Nephron progenitor cell (in vitro differentiated cells): ENCODE results near the gene GPC5.

Experiments
- DNase-seq: peaks from one replicate; pipeline ENCODE4 v3.0.0; 2021
- H3K27ac Mint-ChIP-seq: 2 replicates; pipeline ENCODE4 v1.8.0; 2021; ENCODE audit warnings: mild to moderate bottlenecking, moderate library complexity, mixed read lengths
- H3K27me3 Mint-ChIP-seq: 2 replicates; pipeline ENCODE4 v1.8.0; 2021; ENCODE audit warnings: mild to moderate bottlenecking, low read depth, mixed read lengths; ENCODE audit not compliant: poor library complexity
- H3K36me3 Mint-ChIP-seq: 2 replicates; pipeline ENCODE4 v1.8.0; 2021; ENCODE audit warnings: low read depth, mixed read lengths
- H3K4me1 Mint-ChIP-seq: 2 replicates; pipeline ENCODE4 v1.8.0; 2021; ENCODE audit warnings: mixed read lengths
- H3K4me3 Mint-ChIP-seq: 2 replicates; pipeline ENCODE4 v1.8.0; 2021; ENCODE audit warnings: mild to moderate bottlenecking, moderate library complexity, mixed read lengths
- H3K9me3 Mint-ChIP-seq: 2 replicates; pipeline ENCODE4 v1.8.0; 2021; ENCODE audit warnings: mild to moderate bottlenecking, moderate library complexity, mixed read lengths
- TF ChIP-seq, protein P1 (sequence below): fragments of 200-600 bp; sonication (generic); IDR thresholded peaks from 2 replicates; pipeline ENCODE4 v1.5.0; 2021; ENCODE audit warnings: antibody characterized with exemption

Gene GPC5

DNA sequence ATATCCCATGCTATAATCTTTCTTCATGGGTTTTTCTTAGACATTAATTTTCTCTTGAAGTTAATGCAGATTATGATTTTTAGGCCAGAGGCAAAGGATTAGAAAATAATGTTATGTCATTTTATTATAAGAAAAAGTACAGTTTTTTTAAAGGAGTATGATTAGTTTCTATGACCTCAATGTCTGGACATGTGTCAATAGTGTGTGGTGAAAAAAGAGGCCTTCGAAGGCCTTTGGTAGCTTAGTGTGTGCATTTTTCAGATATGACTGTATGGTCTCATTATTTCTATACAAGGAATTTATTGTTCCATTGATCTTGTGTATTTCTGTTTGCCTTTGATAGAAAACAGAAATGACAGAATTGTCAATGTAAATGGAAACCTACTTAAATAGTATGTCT lies 195.6 kb downstream of the GPC5 start:
- TF ChIP-seq, protein P1, sequence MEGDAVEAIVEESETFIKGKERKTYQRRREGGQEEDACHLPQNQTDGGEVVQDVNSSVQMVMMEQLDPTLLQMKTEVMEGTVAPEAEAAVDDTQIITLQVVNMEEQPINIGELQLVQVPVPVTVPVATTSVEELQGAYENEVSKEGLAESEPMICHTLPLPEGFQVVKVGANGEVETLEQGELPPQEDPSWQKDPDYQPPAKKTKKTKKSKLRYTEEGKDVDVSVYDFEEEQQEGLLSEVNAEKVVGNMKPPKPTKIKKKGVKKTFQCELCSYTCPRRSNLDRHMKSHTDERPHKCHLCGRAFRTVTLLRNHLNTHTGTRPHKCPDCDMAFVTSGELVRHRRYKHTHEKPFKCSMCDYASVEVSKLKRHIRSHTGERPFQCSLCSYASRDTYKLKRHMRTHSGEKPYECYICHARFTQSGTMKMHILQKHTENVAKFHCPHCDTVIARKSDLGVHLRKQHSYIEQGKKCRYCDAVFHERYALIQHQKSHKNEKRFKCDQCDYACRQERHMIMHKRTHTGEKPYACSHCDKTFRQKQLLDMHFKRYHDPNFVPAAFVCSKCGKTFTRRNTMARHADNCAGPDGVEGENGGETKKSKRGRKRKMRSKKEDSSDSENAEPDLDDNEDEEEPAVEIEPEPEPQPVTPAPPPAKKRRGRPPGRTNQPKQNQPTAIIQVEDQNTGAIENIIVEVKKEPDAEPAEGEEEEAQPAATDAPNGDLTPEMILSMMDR = no peak
- H3K36me3 Mint-ChIP-seq = no peaks in the 10 kb centered on the region
- H3K9me3 Mint-ChIP-seq = no peaks in the 10 kb centered on the region

DNA sequence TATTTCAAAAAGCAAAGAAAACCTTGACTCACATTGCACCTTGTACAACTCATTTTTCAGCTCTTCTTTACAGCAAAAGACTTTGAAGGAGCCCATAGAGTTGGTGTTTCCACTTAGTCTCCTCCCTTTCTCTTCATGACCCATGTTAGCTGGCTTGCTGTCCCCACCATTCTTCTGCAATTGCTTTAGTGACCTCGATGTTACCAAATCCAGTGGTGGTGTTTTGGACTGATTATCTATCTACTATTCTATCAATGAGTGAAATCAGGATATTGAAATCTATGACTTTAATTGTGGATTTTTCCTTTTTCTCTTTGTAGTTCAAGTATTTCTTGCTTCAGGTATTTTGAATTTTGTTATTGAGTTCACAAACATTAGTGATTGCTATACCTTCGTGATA lies 197.3 kb downstream of the GPC5 start:
- Mint-ChIP-seq H3K27ac (no peak overlapping the region), H3K36me3 (no peaks in the 10 kb centered on the region), H3K27me3 (peaks cover 5% of the 10 kb centered on the region), H3K4me3 (no peak overlapping the region), H3K4me1 (peaks cover 23% of the 10 kb centered on the region), H3K9me3 (no peaks in the 10 kb centered on the region)
- TF ChIP-seq, protein P1 = no peak
- no peak for DNase-seq

More for the DNA sequence above, 195.6 kb downstream of the GPC5 start:
- H3K27ac Mint-ChIP-seq = no peak overlapping the region
- H3K27me3 Mint-ChIP-seq = peaks cover 3% of the 10 kb centered on the region
- H3K4me1 Mint-ChIP-seq = peaks cover 23% of the 10 kb centered on the region
- H3K4me3 Mint-ChIP-seq = no peak overlapping the region
- no peak for DNase-seq

DNA sequence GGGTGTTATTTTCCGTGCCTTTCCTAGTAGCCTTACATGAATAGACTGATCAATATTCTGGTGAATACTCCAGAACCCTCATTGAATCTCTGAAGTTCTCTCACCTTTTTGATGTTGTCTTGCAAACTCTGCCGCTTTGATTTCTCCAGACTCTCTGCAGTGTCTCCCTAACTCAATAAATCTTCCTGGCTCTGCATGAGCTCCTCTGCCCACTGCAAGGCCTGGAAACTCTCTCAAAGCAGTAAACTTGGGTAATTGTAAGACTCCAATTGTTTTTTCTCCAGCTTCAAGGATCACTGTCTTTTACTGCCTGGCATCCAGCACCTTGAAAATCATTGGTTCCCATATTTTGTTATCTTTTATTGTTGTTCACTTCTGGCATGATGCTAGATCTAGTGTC lies 198.4 kb downstream of the GPC5 start:
- Mint-ChIP-seq H3K9me3 (no peaks in the 10 kb centered on the region), H3K4me3 (peak overlapping the region; percentile 5), H3K27ac (peak overlapping the region; percentile 82), H3K4me1 (peaks cover 23% of the 10 kb centered on the region), H3K36me3 (no peaks in the 10 kb centered on the region), H3K27me3 (peaks cover 5% of the 10 kb centered on the region)
- TF ChIP-seq, protein P1 = no peak
- peak; percentile 29 for DNase-seq

DNA sequence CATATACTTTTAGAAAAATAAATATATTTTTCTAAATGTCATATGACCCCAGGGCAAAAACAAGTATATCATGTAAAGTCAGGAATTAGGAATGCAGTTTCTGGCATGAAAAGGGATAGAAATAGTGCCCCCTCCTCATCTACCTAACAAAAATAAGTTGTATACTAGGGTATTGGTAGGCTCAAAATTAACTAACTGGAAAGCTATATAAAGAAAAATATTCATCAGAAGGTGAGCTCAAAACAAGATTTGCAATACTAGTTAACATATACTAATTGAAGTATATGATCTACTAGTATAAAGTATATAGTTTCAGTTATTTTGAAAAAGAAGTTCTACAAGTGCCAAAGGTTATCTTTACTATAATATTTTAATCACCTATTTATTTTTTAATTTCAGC lies 200.2 kb downstream of the GPC5 start:
- no peak overlapping the region for H3K27ac Mint-ChIP-seq

DNA sequence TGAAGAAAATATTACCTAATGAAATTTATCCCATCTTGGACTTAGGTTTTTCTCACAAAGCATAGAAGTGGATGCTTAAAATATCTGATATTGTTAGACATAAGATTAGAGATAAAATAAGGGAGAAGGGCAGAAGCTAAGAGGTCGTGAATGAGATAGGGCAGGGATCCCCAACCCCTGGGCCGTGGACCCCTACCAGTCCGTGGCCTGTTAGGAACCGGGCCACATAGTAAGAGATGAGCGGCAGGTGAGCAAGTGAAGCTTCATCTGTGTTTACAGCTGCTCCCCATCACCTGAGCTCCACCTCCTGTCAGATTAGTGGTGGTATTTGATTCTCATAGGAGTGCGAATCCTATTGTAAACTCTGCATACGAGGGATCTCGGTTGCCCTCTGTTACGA lies 202.9 kb downstream of the GPC5 start:
- peaks cover 9% of the 10 kb centered on the region for H3K27me3 Mint-ChIP-seq
- TF ChIP-seq, protein P1 = no peak
- H3K36me3 Mint-ChIP-seq = no peaks in the 10 kb centered on the region
- no peak overlapping the region for H3K27ac Mint-ChIP-seq
- H3K4me3 Mint-ChIP-seq = no peak overlapping the region
- peaks cover 16% of the 10 kb centered on the region for H3K4me1 Mint-ChIP-seq
- no peak for DNase-seq
- no peaks in the 10 kb centered on the region for H3K9me3 Mint-ChIP-seq

More for the DNA sequence above, 200.2 kb downstream of the GPC5 start:
- no peak for DNase-seq
- Mint-ChIP-seq H3K4me1 (peaks cover 23% of the 10 kb centered on the region), H3K9me3 (no peaks in the 10 kb centered on the region), H3K4me3 (no peak overlapping the region), H3K36me3 (no peaks in the 10 kb centered on the region), H3K27me3 (peaks cover 9% of the 10 kb centered on the region)
- TF ChIP-seq, protein P1 = no peak

DNA sequence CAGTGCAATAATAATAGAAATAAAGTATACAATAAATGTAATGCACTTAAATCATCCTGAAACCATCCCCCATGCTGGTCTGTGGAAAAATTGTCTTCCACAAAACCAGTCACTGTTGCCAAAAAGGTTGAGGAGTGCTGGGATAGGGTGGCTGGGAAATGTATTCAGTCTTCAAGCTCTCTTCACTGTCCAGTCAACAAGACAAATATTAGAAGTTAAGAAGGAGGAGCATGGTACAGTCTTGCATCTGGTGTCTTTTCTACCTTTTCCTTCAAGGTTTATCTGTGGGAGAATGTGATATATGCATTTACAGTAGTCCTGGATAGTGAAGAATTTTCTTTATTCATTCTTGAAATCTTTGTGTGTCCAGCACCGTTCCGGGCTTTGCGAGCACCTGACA lies 203.4 kb downstream of the GPC5 start:
- Mint-ChIP-seq H3K36me3 (no peaks in the 10 kb centered on the region), H3K9me3 (no peaks in the 10 kb centered on the region), H3K27me3 (peaks cover 9% of the 10 kb centered on the region)

More for the DNA sequence above, 203.4 kb downstream of the GPC5 start:
- peaks cover 11% of the 10 kb centered on the region for H3K4me1 Mint-ChIP-seq
- TF ChIP-seq, protein P1 = no peak
- no peak for DNase-seq
- H3K27ac Mint-ChIP-seq = peak overlapping the region; percentile 24
- H3K4me3 Mint-ChIP-seq = no peak overlapping the region
